ENCODE results near the gene MAP3K3. TPM values are rescaled to one million over a fixed set of nuclear protein-coding genes. Genes with fewer than 3 reads are reported as not detected.

Gene MAP3K3
- total RNA-seq, 3 donors from 2014 or later (not counting 1 experiment from before 2014, with no cell fraction given) = 82.0 to 89.2 (median 88.5) TPM

DNA sequence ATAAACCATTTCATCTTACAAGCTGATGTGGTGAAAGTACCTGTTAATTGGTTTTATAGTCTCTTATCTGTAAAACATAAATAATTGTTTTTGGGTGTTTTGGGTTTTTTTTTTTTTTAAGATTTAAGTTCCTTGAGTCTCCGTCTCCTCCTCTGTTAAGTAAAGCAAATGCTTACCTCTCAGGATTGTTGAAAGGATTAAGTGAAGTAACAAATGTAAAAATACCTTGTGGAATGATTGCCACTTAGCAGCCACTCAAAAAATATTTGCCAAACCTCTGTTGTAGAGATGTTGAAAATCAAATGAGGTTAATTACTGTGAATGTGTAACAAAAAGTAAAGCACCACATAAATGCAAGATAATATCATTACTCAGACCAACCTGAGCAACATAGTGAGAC is 58.5 kb downstream of the MAP3K3 start:
- peaks cover 8% of the 10 kb centered on the region for H3K36me3 Mint-ChIP-seq
- H3K4me1 ChIP-seq (ENCODE audit: control insufficient read depth, insufficient read depth, low read length) = no peaks in the 10 kb centered on the region
- intact Hi-C loops (cut with micrococcal nuclease) = no loop called here
- ATAC-seq (no peak), DNase-seq (no peak)
- no peaks in the 10 kb centered on the region for H3K27me3 Mint-ChIP-seq (ENCODE audit: low read depth in 2 of 2)
- peaks cover 55% of the 10 kb centered on the region for H3K36me3 ChIP-seq (ENCODE audit: control insufficient read depth, insufficient read depth, low read length)
- H3K27ac ChIP-seq (ENCODE audit: low read length) = no peak overlapping the region
- WGBS (ENCODE audit: insufficient coverage) = no CpG with 5 or more reads among the region's 1 CpG
- TF ChIP-seq, protein P1, sequence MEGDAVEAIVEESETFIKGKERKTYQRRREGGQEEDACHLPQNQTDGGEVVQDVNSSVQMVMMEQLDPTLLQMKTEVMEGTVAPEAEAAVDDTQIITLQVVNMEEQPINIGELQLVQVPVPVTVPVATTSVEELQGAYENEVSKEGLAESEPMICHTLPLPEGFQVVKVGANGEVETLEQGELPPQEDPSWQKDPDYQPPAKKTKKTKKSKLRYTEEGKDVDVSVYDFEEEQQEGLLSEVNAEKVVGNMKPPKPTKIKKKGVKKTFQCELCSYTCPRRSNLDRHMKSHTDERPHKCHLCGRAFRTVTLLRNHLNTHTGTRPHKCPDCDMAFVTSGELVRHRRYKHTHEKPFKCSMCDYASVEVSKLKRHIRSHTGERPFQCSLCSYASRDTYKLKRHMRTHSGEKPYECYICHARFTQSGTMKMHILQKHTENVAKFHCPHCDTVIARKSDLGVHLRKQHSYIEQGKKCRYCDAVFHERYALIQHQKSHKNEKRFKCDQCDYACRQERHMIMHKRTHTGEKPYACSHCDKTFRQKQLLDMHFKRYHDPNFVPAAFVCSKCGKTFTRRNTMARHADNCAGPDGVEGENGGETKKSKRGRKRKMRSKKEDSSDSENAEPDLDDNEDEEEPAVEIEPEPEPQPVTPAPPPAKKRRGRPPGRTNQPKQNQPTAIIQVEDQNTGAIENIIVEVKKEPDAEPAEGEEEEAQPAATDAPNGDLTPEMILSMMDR (IDR thresholded peaks at IDR 0.05) = no peak
- no peaks in the 10 kb centered on the region for H3K9me3 ChIP-seq (ENCODE audit: control insufficient read depth, insufficient read depth, low read length)
- no peaks in the 10 kb centered on the region for H3K9me3 Mint-ChIP-seq
- no peaks in the 10 kb centered on the region for H3K27me3 ChIP-seq (ENCODE audit: control insufficient read depth, insufficient read depth, low read length)
- peak overlapping the region in 1 of 2 donors; percentile 5 for H3K27ac Mint-ChIP-seq
- H3K4me1 Mint-ChIP-seq = peaks cover 0 to 9% of the 10 kb centered on the region in 2 donors
- H3K4me3 ChIP-seq (ENCODE audit: low read length) = no peak overlapping the region
- H3K4me3 Mint-ChIP-seq = no peak overlapping the region

DNA sequence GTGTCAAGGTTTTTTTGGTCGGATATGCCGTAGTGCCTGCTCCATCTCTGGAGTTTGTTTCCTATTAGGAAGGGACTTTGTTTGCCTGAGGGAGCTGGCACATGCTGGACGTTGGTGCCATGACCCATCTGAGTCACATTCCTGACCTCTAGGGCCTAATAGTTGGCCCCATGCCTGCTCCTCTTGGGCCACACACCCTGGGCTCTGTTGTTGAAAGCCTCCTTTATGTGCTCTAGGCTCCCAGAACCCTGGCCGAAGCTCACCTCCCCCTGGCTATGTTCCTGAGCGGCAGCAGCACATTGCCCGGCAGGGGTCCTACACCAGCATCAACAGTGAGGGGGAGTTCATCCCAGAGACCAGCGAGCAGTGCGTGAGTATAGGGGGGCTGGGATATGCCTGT is 59.3 kb downstream of the MAP3K3 start:
- Mint-ChIP-seq H3K4me1 (peaks cover 0 to under 1% of the 10 kb centered on the region in 2 donors), H3K27ac (no peak overlapping the region), H3K27me3 (ENCODE audit: low read depth in 2 of 2) (no peaks in the 10 kb centered on the region), H3K36me3 (peaks cover 8% of the 10 kb centered on the region), H3K4me3 (no peak overlapping the region), H3K9me3 (no peaks in the 10 kb centered on the region)
- Histone ChIP-seq H3K27ac (ENCODE audit: low read length) (no peak overlapping the region), H3K36me3 (ENCODE audit: control insufficient read depth, insufficient read depth, low read length) (peaks cover 57% of the 10 kb centered on the region), H3K9me3 (ENCODE audit: control insufficient read depth, insufficient read depth, low read length) (no peaks in the 10 kb centered on the region), H3K4me3 (ENCODE audit: low read length) (no peak overlapping the region), H3K27me3 (ENCODE audit: control insufficient read depth, insufficient read depth, low read length) (no peaks in the 10 kb centered on the region), H3K4me1 (ENCODE audit: control insufficient read depth, insufficient read depth, low read length) (no peaks in the 10 kb centered on the region)
- TF ChIP-seq, protein P1 (IDR thresholded peaks at IDR 0.05) = no peak
- 99% methylated on average over 8 of the region's 8 CpGs for WGBS (ENCODE audit: insufficient coverage)
- intact Hi-C loops (cut with micrococcal nuclease) = no loop called here
- DNase-seq (no peak), ATAC-seq (no peak)

DNA sequence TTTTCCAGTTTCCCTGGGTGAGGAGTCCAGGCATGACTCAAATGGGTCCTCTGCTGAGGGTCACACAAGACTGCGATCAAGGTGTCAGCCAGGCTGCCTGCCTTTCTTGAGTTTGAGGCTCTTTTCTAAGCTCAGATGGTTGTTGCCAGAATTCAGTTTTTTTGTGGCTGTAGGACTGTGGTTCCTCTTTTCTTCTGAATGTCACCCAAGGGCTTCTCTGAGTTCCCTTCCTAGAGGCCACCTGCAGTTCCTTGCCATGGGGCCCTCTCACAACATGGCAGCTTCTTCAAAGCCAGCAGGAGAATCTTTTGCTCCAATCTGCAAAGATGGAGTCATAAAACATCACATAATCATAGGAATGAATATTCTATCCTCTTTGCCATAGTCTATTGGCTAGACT is 60.2 kb downstream of the MAP3K3 start:
- H3K9me3 Mint-ChIP-seq = no peaks in the 10 kb centered on the region
- Histone ChIP-seq H3K27me3 (ENCODE audit: control insufficient read depth, insufficient read depth, low read length) (no peaks in the 10 kb centered on the region), H3K4me1 (ENCODE audit: control insufficient read depth, insufficient read depth, low read length) (no peaks in the 10 kb centered on the region), H3K4me3 (ENCODE audit: low read length) (no peak overlapping the region), H3K27ac (ENCODE audit: low read length) (no peak overlapping the region), H3K36me3 (ENCODE audit: control insufficient read depth, insufficient read depth, low read length) (peaks cover 53% of the 10 kb centered on the region), H3K9me3 (ENCODE audit: control insufficient read depth, insufficient read depth, low read length) (no peaks in the 10 kb centered on the region)
- H3K36me3 Mint-ChIP-seq = peaks cover 8% of the 10 kb centered on the region
- 97% methylated on average over 1 of the region's 1 CpG for WGBS (ENCODE audit: insufficient coverage)
- no peak overlapping the region for H3K27ac Mint-ChIP-seq
- intact Hi-C loops (cut with micrococcal nuclease) = no loop called here
- H3K27me3 Mint-ChIP-seq (ENCODE audit: low read depth in 2 of 2) = no peaks in the 10 kb centered on the region
- H3K4me1 Mint-ChIP-seq = no peaks in the 10 kb centered on the region
- TF ChIP-seq, protein P1 (IDR thresholded peaks at IDR 0.05) = no peak
- no peak for DNase-seq
- no peak overlapping the region for H3K4me3 Mint-ChIP-seq
- ATAC-seq = no peak

DNA sequence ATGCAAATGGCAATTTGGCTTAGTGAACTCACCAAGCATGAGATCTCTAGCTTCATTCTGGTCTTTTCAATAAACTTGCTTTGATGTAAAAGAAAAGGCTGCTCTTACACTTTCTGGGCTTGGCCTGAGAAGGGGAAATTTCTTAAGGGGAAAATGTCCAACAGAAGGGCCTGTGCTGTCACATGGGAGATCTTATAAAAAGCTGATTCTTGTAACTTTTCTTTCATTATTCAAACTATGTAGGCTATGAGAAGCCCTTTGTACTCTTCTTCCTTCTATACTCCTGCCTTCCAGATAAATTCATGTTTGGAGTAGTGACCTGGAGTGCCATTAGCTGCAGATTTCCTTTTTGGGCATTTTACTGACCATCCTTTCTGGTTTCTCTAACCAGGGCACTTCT is 60.8 kb downstream of the MAP3K3 start:
- Histone ChIP-seq H3K27ac (ENCODE audit: low read length) (no peak overlapping the region), H3K9me3 (ENCODE audit: control insufficient read depth, insufficient read depth, low read length) (no peaks in the 10 kb centered on the region), H3K4me1 (ENCODE audit: control insufficient read depth, insufficient read depth, low read length) (no peaks in the 10 kb centered on the region), H3K27me3 (ENCODE audit: control insufficient read depth, insufficient read depth, low read length) (no peaks in the 10 kb centered on the region), H3K4me3 (ENCODE audit: low read length) (no peak overlapping the region), H3K36me3 (ENCODE audit: control insufficient read depth, insufficient read depth, low read length) (peaks cover 51% of the 10 kb centered on the region)
- no peak overlapping the region for H3K27ac Mint-ChIP-seq
- no peak for DNase-seq
- TF ChIP-seq, protein P1 (IDR thresholded peaks at IDR 0.05) = no peak
- ATAC-seq = no peak
- peaks cover 8% of the 10 kb centered on the region for H3K36me3 Mint-ChIP-seq
- intact Hi-C loops (cut with micrococcal nuclease) = no loop called here
- no peaks in the 10 kb centered on the region for H3K4me1 Mint-ChIP-seq
- H3K9me3 Mint-ChIP-seq = no peaks in the 10 kb centered on the region
- H3K4me3 Mint-ChIP-seq = no peak overlapping the region
- H3K27me3 Mint-ChIP-seq (ENCODE audit: low read depth in 2 of 2) = no peaks in the 10 kb centered on the region
